Calu3 (cell line): ENCODE results near the gene SLC24A3. TPM values are rescaled to one million over a fixed set of nuclear protein-coding genes. Genes with fewer than 3 reads are reported as not detected.

ENCODE experiments used
- BruUV-seq: library from RNA; stranded (reverse); fragments of 400-500 nt; replicated peaks from 2 replicates; lab custom pipeline; 2021; lab: Mats Ljungman, UMichigan
- CTCF ChIA-PET: fragments of 300-600 bp; sonication (Branson Sonifier 250); formaldehyde crosslinking; loops from one replicate; lab custom pipeline; 2022; ENCODE audit warnings: antibody characterized with exemption; lab: Charles Lee
- DNase-seq: peaks from one replicate; pipeline ENCODE4 v3.0.0; 2022
- H3K27ac Mint-ChIP-seq: one replicate; pipeline ENCODE4 v1.8.0; 2022; ENCODE audit warnings: mixed read lengths; ENCODE audit not compliant: unreplicated experiment
- H3K27me3 Mint-ChIP-seq: one replicate; pipeline ENCODE4 v1.8.0; 2022; ENCODE audit warnings: mixed read lengths; ENCODE audit not compliant: unreplicated experiment
- H3K36me3 Mint-ChIP-seq: one replicate; pipeline ENCODE4 v1.8.0; 2022; ENCODE audit warnings: mild to moderate bottlenecking, moderate library complexity, mixed read lengths; ENCODE audit not compliant: insufficient read depth, unreplicated experiment
- H3K4me1 Mint-ChIP-seq: one replicate; pipeline ENCODE4 v1.8.0; 2022; ENCODE audit warnings: mild to moderate bottlenecking, low read depth, mixed read lengths; ENCODE audit not compliant: unreplicated experiment
- H3K4me3 Mint-ChIP-seq: one replicate; pipeline ENCODE4 v1.8.0; 2022; ENCODE audit warnings: mild to moderate bottlenecking, low read depth, moderate library complexity, mixed read lengths; ENCODE audit not compliant: unreplicated experiment
- H3K9me3 Mint-ChIP-seq: one replicate; pipeline ENCODE4 v1.8.0; 2022; ENCODE audit warnings: low read depth, mixed read lengths; ENCODE audit not compliant: unreplicated experiment
- intact Hi-C: fragments of 100-400 bp; cut with micrococcal nuclease; formaldehyde crosslinking; loops from one replicate; pipeline ENCODE4 v1.10.0; 2022; ENCODE audit not compliant: unreplicated experiment
- total RNA-seq: library from RNA; stranded (reverse); gene quantifications from 2 replicates; pipeline ENCODE4 v1.2.3, GENCODE V29; 2022
- TF ChIP-seq, protein P1 (sequence below): fragments of 200-600 bp; IDR thresholded peaks from one replicate; pipeline ENCODE4 v1.8.0; 2022; ENCODE audit warnings: antibody characterized with exemption; ENCODE audit not compliant: unreplicated experiment

SLC24A3 gene
- total RNA-seq, 1 experiment from 2014 or later = not detected

- Mint-ChIP-seq H3K27me3 (no peaks in the 10 kb centered on the region), H3K27ac (no peak overlapping the region), H3K36me3 (no peaks in the 10 kb centered on the region), H3K4me3 (no peak overlapping the region), H3K9me3 (no peaks in the 10 kb centered on the region), H3K4me1 (no peaks in the 10 kb centered on the region)
- intact Hi-C loops = no loop called here
- CTCF ChIA-PET = no interaction called here
- TF ChIP-seq, protein P1, sequence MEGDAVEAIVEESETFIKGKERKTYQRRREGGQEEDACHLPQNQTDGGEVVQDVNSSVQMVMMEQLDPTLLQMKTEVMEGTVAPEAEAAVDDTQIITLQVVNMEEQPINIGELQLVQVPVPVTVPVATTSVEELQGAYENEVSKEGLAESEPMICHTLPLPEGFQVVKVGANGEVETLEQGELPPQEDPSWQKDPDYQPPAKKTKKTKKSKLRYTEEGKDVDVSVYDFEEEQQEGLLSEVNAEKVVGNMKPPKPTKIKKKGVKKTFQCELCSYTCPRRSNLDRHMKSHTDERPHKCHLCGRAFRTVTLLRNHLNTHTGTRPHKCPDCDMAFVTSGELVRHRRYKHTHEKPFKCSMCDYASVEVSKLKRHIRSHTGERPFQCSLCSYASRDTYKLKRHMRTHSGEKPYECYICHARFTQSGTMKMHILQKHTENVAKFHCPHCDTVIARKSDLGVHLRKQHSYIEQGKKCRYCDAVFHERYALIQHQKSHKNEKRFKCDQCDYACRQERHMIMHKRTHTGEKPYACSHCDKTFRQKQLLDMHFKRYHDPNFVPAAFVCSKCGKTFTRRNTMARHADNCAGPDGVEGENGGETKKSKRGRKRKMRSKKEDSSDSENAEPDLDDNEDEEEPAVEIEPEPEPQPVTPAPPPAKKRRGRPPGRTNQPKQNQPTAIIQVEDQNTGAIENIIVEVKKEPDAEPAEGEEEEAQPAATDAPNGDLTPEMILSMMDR = no peak
- BruUV-seq = no TSS peak
- DNase-seq = no peak
Measured at GRCh38 chr20:19502169-19502568, 289.7 kb downstream of the SLC24A3 start.

GRCh38 chr20:19504251-19504650 is 291.8 kb downstream of the SLC24A3 start:
- BruUV-seq = no TSS peak
- no peaks in the 10 kb centered on the region for H3K4me1 Mint-ChIP-seq
- no peaks in the 10 kb centered on the region for H3K9me3 Mint-ChIP-seq
- no peak overlapping the region for H3K4me3 Mint-ChIP-seq
- TF ChIP-seq, protein P1 = no peak
- no peaks in the 10 kb centered on the region for H3K36me3 Mint-ChIP-seq
- CTCF ChIA-PET = no interaction called here
- no peak overlapping the region for H3K27ac Mint-ChIP-seq
- H3K27me3 Mint-ChIP-seq = no peaks in the 10 kb centered on the region
- intact Hi-C loops = no loop called here
- no peak for DNase-seq

- TF ChIP-seq, protein P1 = no peak
- DNase-seq = no peak
Measured at GRCh38 chr20:19506021-19506420, 293.6 kb downstream of the SLC24A3 start.

DNA sequence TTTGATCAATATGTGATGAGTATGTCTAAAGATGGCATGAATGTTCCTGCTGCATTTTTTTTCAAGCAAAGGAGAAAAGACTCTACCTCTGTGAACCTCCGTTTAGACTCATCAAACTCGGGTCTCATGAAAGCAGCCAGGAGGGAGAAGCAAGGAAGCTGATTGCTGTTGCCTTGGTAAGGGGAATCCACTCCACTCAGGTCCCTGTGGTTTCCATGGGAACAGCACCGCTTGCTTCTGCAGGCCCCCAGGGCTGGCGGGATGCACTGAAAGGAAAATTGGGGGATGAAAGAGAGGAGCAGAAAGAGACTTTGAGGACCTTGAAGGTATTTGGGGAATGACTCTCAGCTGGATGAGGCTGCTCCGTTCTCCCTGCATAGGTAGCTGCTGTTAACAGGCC is 296.0 kb downstream of the SLC24A3 start:
- Mint-ChIP-seq H3K9me3 (no peaks in the 10 kb centered on the region), H3K4me3 (no peak overlapping the region), H3K4me1 (no peaks in the 10 kb centered on the region), H3K27me3 (no peaks in the 10 kb centered on the region), H3K27ac (no peak overlapping the region), H3K36me3 (no peaks in the 10 kb centered on the region)
- CTCF ChIA-PET = no interaction called here
- TF ChIP-seq, protein P1 = no peak
- BruUV-seq = no TSS peak
- intact Hi-C loops = no loop called here
- no peak for DNase-seq

More at GRCh38 chr20:19506021-19506420, 293.6 kb downstream of the SLC24A3 start:
- Mint-ChIP-seq H3K27ac (no peak overlapping the region), H3K36me3 (no peaks in the 10 kb centered on the region), H3K9me3 (no peaks in the 10 kb centered on the region), H3K27me3 (no peaks in the 10 kb centered on the region), H3K4me3 (no peak overlapping the region), H3K4me1 (no peaks in the 10 kb centered on the region)
- no TSS peak for BruUV-seq
- CTCF ChIA-PET = no interaction called here
- intact Hi-C loops = no loop called here
